GM12878 (cell line): ENCODE measurements around the gene PRSS2. TPM values are rescaled to one million over a fixed set of nuclear protein-coding genes. Genes with fewer than 3 reads are reported as not detected.

ENCODE experiments used
- BRCA1 ChIP-seq: IDR thresholded peaks from 2 replicates; pipeline ENCODE4 v1.6.1; 2011; ENCODE audit warnings: low read depth, low read length, improper control_type of control experiment
- CBX3 ChIP-seq: fragments of 200-600 bp; sonication (generic); IDR thresholded peaks from 2 replicates; pipeline ENCODE4 v1.6.1; 2016; ENCODE audit warnings: low read depth, borderline replicate concordance
- CBX5 ChIP-seq: sonication (generic); IDR thresholded peaks from 2 replicates; pipeline ENCODE4 v1.6.1; 2016; ENCODE audit warnings: low read depth, moderate library complexity, mild to moderate bottlenecking, inconsistent platforms
- CHD2 ChIP-seq: IDR thresholded peaks from 2 replicates; pipeline ENCODE4 v1.6.1; 2011; ENCODE audit warnings: low read depth, low read length, improper control_type of control experiment, borderline replicate concordance
- GABPA ChIP-seq: IDR thresholded peaks from 2 replicates; pipeline ENCODE4 v1.6.1; 2014; ENCODE audit warnings: antibody characterized with exemption, low read depth, mild to moderate bottlenecking, inconsistent platforms
- JUND ChIP-seq: IDR thresholded peaks from 2 replicates; pipeline ENCODE4 v1.6.1; 2012; ENCODE audit warnings: low read depth, mild to moderate bottlenecking, low read length, improper control_type of control experiment, moderate library complexity
- MXI1 ChIP-seq: fragments of 150-350 bp; IDR thresholded peaks from 2 replicates; pipeline ENCODE4 v1.6.1; 2011; ENCODE audit warnings: low read depth, mild to moderate bottlenecking, inconsistent platforms, low read length, improper control_type of control experiment
- NBN ChIP-seq: fragments of 450-650 bp; IDR thresholded peaks from 2 replicates; pipeline ENCODE4 v1.6.1; 2016
- NR2C1 ChIP-seq: fragments of 450-650 bp; IDR thresholded peaks from 2 replicates; pipeline ENCODE4 v1.6.1; 2017; ENCODE audit warnings: antibody characterized with exemption, mild to moderate bottlenecking, moderate library complexity
- NR2F1 ChIP-seq: fragments of 450-650 bp; conservative IDR thresholded peaks from 2 replicates; pipeline ENCODE4 v1.6.1; 2017; ENCODE audit warnings: mild to moderate bottlenecking
- RFX5 ChIP-seq: IDR thresholded peaks from 2 replicates; pipeline ENCODE4 v1.6.1; 2011; ENCODE audit warnings: low read depth, low read length, improper control_type of control experiment
- SMAD1 ChIP-seq: fragments of 450-650 bp; IDR thresholded peaks from 2 replicates; pipeline ENCODE4 v1.6.1; 2018; ENCODE audit warnings: mild to moderate bottlenecking, low read depth; ENCODE audit not compliant: partially characterized antibody
- STAT1 ChIP-seq: fragments of 450-650 bp; conservative IDR thresholded peaks from 2 replicates; pipeline ENCODE4 v1.6.1; 2014; ENCODE audit warnings: antibody characterized with exemption, mild to moderate bottlenecking
- STAT3 ChIP-seq: IDR thresholded peaks from 2 replicates; pipeline ENCODE4 v1.6.1; 2011; ENCODE audit warnings: low read depth, low read length, improper control_type of control experiment
- YBX1 ChIP-seq: fragments of 450-650 bp; IDR thresholded peaks from 2 replicates; pipeline ENCODE4 v1.6.1; 2016; ENCODE audit warnings: antibody characterized with exemption
- ZNF207 ChIP-seq: fragments of 450-650 bp; IDR thresholded peaks from 2 replicates; pipeline ENCODE4 v1.6.1; 2014; ENCODE audit warnings: antibody characterized with exemption, mild to moderate bottlenecking, borderline replicate concordance
- ZNF592 ChIP-seq: fragments of 450-650 bp; IDR thresholded peaks from 2 replicates; pipeline ENCODE4 v1.6.1; 2017; ENCODE audit warnings: mild to moderate bottlenecking, moderate library complexity
- ZSCAN29 ChIP-seq: fragments of 450-650 bp; IDR thresholded peaks from 2 replicates; pipeline ENCODE4 v1.6.1; 2017; ENCODE audit warnings: mild to moderate bottlenecking, moderate library complexity
- polyA plus RNA-seq, 11 experiments: library from polyadenylated mRNA; depleted of rRNA in 4 of 11; unstranded in 6 of 11; stranded (reverse) in 5 of 11; fragments of >200 nt; fragmentation: Nextera tagmentation in 4 of 11; fragmentation: Illumina TruSeq in 1 of 11; extraction: Ambion mirVana in 4 of 11; extraction: Trizol in 1 of 11; gene quantifications; 1 replicate in 1 of 11; 2 replicates in 10 of 11; pipeline versions ENCODE4 v1.2.1 to v1.2.3, GENCODE V29; 2011 to 2016; ENCODE audit warnings: inconsistent platforms in 2 of 11, missing spikeins in 2 of 11, low read depth in 1 of 11
- total RNA-seq, 4 experiments: library from RNA; depleted of rRNA in 3 of 4; stranded (reverse); fragments of >200 nt in 3 of 4; fragmentation: Illumina TruSeq in 1 of 4; extraction: Trizol in 1 of 4; gene quantifications; 2 replicates each; pipeline versions ENCODE4 v1.2.1 to v1.2.3, GENCODE V29; 2013 to 2021
- TF ChIP-seq, protein P1 (sequence below): fragments of 450-650 bp; IDR thresholded peaks from 2 replicates; pipeline ENCODE4 v1.6.1; 2018; ENCODE audit warnings: mild to moderate bottlenecking, low read depth, moderate library complexity; ENCODE audit not compliant: partially characterized antibody
- TF ChIP-seq, protein P2 (sequence below): IDR thresholded peaks from 2 replicates; pipeline ENCODE4 v1.6.1; 2012; ENCODE audit warnings: low read depth, low read length, improper control_type of control experiment
- TF ChIP-seq, protein P3 (sequence below): IDR thresholded peaks from 2 replicates; pipeline ENCODE4 v1.6.1; 2011; ENCODE audit warnings: low read depth, low read length, improper control_type of control experiment, borderline replicate concordance
- TF ChIP-seq, protein P4 (sequence below): fragments of 450-650 bp; IDR thresholded peaks from 2 replicates; pipeline ENCODE4 v1.6.1; 2017; ENCODE audit warnings: low read depth, mild to moderate bottlenecking, moderate library complexity

PRSS2 gene
- total and polyA plus RNA-seq, 10 of the 15 experiments (the other 5 are each of a cell fraction or from before 2014, with no cell fraction given) = 0.21 to 28.8 (median 0.41) TPM; not detected in 7

- TF ChIP-seq STAT3 = no peak
- no peak for TF ChIP-seq JUND
- peak; percentile 57; the same call in 1 of the 2 replicates for TF ChIP-seq NBN
- TF ChIP-seq ZSCAN29 = no peak
- TF ChIP-seq GABPA = no peak
- no peak for TF ChIP-seq MXI1
- TF ChIP-seq, protein P1, sequence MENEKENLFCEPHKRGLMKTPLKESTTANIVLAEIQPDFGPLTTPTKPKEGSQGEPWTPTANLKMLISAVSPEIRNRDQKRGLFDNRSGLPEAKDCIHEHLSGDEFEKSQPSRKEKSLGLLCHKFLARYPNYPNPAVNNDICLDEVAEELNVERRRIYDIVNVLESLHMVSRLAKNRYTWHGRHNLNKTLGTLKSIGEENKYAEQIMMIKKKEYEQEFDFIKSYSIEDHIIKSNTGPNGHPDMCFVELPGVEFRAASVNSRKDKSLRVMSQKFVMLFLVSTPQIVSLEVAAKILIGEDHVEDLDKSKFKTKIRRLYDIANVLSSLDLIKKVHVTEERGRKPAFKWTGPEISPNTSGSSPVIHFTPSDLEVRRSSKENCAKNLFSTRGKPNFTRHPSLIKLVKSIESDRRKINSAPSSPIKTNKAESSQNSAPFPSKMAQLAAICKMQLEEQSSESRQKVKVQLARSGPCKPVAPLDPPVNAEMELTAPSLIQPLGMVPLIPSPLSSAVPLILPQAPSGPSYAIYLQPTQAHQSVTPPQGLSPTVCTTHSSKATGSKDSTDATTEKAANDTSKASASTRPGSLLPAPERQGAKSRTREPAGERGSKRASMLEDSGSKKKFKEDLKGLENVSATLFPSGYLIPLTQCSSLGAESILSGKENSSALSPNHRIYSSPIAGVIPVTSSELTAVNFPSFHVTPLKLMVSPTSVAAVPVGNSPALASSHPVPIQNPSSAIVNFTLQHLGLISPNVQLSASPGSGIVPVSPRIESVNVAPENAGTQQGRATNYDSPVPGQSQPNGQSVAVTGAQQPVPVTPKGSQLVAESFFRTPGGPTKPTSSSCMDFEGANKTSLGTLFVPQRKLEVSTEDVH = no peak
- TF ChIP-seq CBX3 = no peak
- no peak for TF ChIP-seq BRCA1
- TF ChIP-seq, protein P2, sequence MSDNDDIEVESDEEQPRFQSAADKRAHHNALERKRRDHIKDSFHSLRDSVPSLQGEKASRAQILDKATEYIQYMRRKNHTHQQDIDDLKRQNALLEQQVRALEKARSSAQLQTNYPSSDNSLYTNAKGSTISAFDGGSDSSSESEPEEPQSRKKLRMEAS = no peak
- TF ChIP-seq NR2F1 = peak; percentile 49; the same call in 1 of the 2 replicates
- no peak for TF ChIP-seq RFX5
- TF ChIP-seq, protein P3, sequence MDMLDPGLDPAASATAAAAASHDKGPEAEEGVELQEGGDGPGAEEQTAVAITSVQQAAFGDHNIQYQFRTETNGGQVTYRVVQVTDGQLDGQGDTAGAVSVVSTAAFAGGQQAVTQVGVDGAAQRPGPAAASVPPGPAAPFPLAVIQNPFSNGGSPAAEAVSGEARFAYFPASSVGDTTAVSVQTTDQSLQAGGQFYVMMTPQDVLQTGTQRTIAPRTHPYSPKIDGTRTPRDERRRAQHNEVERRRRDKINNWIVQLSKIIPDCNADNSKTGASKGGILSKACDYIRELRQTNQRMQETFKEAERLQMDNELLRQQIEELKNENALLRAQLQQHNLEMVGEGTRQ = no peak
- 0 out of 2 replicates have a peak, but pooled peaks have one; percentile 22 for TF ChIP-seq CHD2
- TF ChIP-seq STAT1 = no peak
- TF ChIP-seq ZNF207 = no peak
- TF ChIP-seq, protein P4, sequence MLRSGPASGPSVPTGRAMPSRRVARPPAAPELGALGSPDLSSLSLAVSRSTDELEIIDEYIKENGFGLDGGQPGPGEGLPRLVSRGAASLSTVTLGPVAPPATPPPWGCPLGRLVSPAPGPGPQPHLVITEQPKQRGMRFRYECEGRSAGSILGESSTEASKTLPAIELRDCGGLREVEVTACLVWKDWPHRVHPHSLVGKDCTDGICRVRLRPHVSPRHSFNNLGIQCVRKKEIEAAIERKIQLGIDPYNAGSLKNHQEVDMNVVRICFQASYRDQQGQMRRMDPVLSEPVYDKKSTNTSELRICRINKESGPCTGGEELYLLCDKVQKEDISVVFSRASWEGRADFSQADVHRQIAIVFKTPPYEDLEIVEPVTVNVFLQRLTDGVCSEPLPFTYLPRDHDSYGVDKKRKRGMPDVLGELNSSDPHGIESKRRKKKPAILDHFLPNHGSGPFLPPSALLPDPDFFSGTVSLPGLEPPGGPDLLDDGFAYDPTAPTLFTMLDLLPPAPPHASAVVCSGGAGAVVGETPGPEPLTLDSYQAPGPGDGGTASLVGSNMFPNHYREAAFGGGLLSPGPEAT = peak; percentile 91
- no peak for TF ChIP-seq YBX1
- no peak for TF ChIP-seq NR2C1
- TF ChIP-seq ZNF592 = no peak
- TF ChIP-seq CBX5 = no peak
- TF ChIP-seq SMAD1 = no peak
Observed at GRCh38 chr7:142771353-142771723, 568 bp downstream of the PRSS2 start (continued).
